HUES48 (cell line): ENCODE results near the gene PCSK2.

Experiments used
- H3K27ac ChIP-seq: one replicate; pipeline ENCODE4 v1.7.0; 2013; ENCODE audit warnings: low read depth, low read length, inconsistent platforms
- H3K27me3 ChIP-seq: 2 replicates; pipeline ENCODE4 v1.6.1; 2013; ENCODE audit warnings: mild to moderate bottlenecking, low read length; ENCODE audit not compliant: control insufficient read depth, insufficient read depth
- H3K36me3 ChIP-seq: 2 replicates; pipeline ENCODE4 v1.6.1; 2013; ENCODE audit warnings: low read length; ENCODE audit not compliant: control insufficient read depth, insufficient read depth
- H3K4me1 ChIP-seq: 2 replicates; pipeline ENCODE4 v1.6.1; 2013; ENCODE audit warnings: mild to moderate bottlenecking, low read length; ENCODE audit not compliant: control insufficient read depth, insufficient read depth
- H3K4me3 ChIP-seq: 2 replicates; pipeline ENCODE4 v1.5.1; 2013; ENCODE audit warnings: mild to moderate bottlenecking, low read depth, low read length
- H3K9ac ChIP-seq: 2 replicates; pipeline ENCODE4 v1.6.1; 2013; ENCODE audit warnings: mild to moderate bottlenecking, low read depth, low read length, moderate library complexity
- H3K9me3 ChIP-seq: 2 replicates; pipeline ENCODE4 v1.6.1; 2013; ENCODE audit warnings: low read length; ENCODE audit not compliant: control insufficient read depth, insufficient read depth

The PCSK2 gene

DNA sequence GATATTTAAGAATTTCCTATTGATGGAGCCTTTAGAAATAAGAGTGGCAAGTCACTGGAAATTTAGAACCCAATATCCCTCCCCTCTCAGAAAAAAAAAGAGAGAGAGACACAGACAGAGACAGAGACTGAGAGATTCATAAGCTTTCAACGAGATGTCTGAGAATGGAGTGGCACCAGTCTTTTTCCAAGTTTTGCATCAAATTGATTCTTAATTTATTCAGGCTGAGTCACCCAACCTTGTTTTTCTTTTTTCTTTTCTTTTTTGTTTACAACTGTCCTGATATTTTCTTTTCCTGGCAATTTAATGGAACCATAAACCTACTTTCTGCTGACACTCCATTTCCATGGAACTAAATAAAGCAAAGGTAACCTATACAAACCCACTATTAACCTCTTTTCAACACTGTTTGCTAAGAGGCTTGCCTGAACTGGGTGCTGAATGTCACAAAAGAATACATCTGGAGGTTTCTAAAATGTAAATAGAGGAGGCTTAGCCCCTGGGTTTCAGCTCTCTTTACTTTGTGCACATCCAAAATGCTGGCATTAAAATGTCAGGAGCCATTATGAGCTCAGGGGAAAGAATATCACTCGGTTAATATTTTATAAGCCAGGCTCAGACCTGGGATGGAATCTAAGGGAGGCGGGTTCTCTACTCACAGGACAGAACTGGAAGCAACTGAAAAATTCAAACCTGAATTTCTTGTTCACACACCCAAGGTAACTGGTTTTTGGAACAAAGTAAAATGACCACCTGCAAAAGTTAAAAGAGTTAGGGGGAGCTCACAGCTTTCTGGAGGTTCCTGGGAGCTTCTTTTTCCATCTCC lies 203.5 kb downstream of the PCSK2 start:
- Histone ChIP-seq H3K9ac (no peak overlapping the region), H3K27me3 (no peaks in the 10 kb centered on the region), H3K9me3 (no peaks in the 10 kb centered on the region), H3K27ac (no peak overlapping the region), H3K36me3 (no peaks in the 10 kb centered on the region), H3K4me1 (peaks cover 11% of the 10 kb centered on the region), H3K4me3 (no peak overlapping the region)

DNA sequence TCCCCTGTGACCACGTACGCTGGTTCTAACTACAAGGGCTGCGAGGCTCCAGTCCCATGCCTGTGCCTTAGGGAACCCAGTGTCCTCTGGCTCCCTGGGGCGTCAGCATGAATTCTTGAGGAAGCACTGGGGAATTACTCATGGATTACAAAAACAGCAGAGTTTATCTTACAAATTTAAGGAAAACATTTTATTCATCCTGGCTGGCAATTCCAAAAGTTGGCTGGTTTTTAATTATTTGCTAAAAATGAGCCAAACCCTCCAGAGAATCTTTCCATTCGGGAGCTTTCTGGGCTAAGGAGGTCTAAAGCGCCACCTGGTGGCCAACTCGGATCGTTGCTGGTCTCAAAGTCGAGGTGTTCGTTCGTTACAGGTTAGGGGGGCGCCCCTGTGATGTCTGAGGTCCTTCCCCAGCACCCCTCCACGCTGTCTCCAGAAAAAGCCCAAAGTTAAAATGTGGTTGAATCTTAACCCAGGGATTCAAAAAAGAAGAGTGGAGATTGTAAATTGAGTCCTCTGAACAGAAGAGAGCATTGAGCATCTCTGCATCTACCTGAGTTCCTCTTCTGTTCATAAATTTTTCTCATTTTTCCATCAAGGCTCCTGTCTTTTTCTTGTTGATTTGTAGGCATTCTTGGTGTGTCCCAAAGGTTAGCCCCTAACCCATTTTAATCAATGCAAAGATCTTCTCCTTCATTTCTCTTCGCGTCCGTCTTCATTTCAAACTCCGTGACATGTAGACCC lies 205.0 kb downstream of the PCSK2 start:
- H3K4me3 ChIP-seq = no peak overlapping the region
- peaks cover 11% of the 10 kb centered on the region for H3K4me1 ChIP-seq
- no peaks in the 10 kb centered on the region for H3K9me3 ChIP-seq
- H3K27me3 ChIP-seq = no peaks in the 10 kb centered on the region
- no peak overlapping the region for H3K27ac ChIP-seq
- no peaks in the 10 kb centered on the region for H3K36me3 ChIP-seq
- H3K9ac ChIP-seq = no peak overlapping the region

DNA sequence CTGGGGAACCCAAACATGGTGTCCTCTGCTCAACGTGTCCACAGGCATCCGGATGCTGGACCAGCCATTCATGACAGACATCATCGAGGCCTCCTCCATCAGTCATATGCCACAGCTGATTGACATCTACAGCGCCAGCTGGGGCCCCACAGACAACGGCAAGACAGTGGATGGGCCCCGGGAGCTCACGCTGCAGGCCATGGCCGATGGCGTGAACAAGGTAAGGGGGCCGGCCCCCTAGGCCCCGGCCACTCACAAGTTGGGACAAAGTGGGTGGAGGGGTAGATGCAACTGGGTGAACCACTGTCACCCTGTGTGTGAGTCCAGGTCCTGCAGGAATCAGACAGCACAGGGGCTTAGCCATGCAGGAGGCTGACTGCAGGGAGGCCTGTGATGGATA lies 209.8 kb downstream of the PCSK2 start:
- H3K27me3 ChIP-seq = no peaks in the 10 kb centered on the region
- no peaks in the 10 kb centered on the region for H3K9me3 ChIP-seq
- H3K36me3 ChIP-seq = no peaks in the 10 kb centered on the region
- no peak overlapping the region for H3K9ac ChIP-seq
- no peak overlapping the region for H3K4me3 ChIP-seq
- no peak overlapping the region for H3K27ac ChIP-seq
- H3K4me1 ChIP-seq = no peaks in the 10 kb centered on the region

DNA sequence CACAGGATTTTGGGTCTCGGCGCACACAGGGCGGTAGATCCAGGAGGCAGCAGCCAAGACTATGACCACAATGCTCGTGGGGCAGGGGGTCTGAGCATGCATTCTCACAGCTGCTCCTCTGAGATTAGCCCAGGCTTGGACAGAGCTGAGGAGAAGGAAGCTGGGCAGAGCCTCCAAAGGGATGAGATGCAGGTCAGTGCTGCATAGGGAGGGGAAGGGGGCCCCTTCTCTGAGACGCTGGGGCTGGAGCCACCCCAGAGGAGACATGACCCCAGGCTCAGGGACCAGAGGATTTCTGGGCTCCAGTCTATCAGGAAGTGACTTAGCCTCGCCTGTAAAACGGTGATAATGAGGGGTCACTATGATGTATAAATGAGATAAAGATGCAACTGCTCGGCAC lies 210.4 kb downstream of the PCSK2 start:
- Histone ChIP-seq H3K9ac (no peak overlapping the region), H3K4me3 (no peak overlapping the region), H3K27me3 (no peaks in the 10 kb centered on the region), H3K36me3 (no peaks in the 10 kb centered on the region), H3K9me3 (no peaks in the 10 kb centered on the region), H3K27ac (no peak overlapping the region), H3K4me1 (no peaks in the 10 kb centered on the region)

DNA sequence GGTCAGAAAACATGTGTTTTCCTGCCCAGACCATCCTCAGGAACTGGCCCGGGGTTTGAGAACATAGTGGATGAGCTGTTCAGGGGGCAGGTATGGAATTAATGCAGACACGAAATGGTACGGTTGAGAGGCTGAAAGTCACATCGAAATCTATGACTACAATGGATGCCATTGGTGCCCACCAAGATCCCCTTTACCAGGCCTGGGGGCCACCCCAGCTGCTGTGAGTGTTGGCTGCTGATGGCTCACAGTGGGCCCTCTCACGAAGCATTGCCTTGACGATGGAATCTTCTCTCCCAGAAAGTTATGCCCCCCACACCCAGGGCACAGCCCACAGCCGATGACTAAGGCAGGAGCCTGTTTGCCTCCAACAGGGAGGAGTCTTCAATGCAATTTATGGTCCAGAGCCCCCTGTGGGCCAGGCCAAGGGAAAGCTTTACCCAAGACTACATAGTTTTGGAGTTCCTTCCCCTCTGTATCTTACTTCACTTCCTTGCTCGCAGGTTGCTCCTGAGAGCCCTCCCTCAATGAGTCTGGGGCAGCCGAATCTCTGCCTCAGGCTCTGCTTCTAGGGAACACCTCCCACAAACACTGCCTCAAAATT lies 211.7 kb downstream of the PCSK2 start:
- H3K36me3 ChIP-seq = no peaks in the 10 kb centered on the region
- H3K27me3 ChIP-seq = no peaks in the 10 kb centered on the region
- no peak overlapping the region for H3K27ac ChIP-seq
- no peaks in the 10 kb centered on the region for H3K9me3 ChIP-seq
- no peaks in the 10 kb centered on the region for H3K4me1 ChIP-seq
- H3K4me3 ChIP-seq = no peak overlapping the region
- no peak overlapping the region for H3K9ac ChIP-seq

DNA sequence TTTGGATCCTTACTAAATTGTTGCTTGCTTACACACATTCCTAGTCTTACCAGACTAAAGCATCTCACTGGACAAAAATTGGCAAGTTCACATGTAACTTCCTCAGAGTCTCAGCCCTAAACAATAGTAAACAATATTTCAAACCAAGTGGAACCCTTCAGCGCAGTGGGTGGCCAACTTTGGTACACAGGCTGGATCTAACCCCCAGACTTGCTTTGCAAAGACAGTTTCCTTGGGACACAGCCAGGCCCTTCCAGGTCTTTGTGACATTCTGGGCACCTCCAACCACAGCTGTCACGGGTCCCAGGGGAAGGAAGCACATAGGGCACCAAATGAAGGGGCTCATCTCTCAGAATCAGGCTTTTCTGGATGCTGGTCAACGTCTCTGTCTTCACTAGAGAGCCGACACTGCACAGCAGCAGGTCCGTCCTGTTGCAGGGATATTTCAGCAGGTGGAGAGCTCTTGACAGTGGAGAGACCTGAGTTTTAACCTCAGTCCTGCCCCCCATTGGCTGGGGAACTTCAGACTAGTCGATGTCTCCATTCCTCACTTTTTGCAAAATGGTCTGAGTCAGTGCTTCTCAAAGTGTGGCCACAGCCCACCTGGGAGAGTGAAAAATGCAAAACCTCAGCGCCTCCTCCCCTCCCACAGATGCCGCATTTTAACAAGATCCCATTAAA lies 212.9 kb downstream of the PCSK2 start:
- Histone ChIP-seq H3K9ac (no peak overlapping the region), H3K9me3 (no peaks in the 10 kb centered on the region), H3K27me3 (no peaks in the 10 kb centered on the region), H3K4me3 (no peak overlapping the region), H3K4me1 (no peaks in the 10 kb centered on the region), H3K36me3 (no peaks in the 10 kb centered on the region), H3K27ac (no peak overlapping the region)

DNA sequence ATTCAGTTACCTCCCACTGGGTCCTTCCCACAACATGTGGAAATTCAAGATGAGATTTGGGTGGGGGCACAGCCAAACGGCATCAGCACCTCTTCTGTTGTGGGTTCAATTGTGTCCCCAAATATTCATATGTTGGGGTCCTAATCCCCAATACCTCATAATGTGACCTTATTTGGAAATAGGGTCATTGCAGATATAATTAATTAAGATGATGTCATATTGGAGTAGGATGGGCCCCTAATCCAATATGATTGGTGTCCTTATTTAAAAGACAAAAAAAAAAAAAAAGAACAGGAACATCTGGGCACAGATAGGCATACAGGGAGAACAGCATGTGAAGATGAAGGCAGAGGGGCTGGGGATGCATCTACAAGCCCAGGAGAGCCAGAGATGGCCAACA lies 214.9 kb downstream of the PCSK2 start:
- Histone ChIP-seq H3K36me3 (no peaks in the 10 kb centered on the region), H3K4me1 (no peaks in the 10 kb centered on the region), H3K27ac (no peak overlapping the region), H3K4me3 (no peak overlapping the region), H3K9ac (no peak overlapping the region), H3K27me3 (no peaks in the 10 kb centered on the region), H3K9me3 (no peaks in the 10 kb centered on the region)

DNA sequence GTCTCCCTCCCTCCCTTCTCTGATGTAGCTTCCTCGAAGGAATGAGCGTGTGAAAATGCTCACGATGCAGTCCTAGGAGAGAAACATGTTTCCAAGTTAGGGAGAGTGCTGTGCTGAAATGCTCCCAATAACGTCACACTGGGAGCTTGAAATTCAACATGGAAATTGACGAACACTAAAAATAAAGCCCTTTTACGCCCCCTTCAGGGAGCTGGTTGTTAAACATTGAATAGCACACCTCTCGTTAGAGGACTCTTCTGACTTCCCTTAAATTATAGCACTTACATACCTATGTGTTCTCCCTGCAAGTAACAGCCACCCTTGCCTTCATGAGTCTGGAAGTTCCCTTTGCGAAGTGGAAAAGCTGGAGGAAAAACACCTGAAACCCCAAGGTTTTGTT lies 215.7 kb downstream of the PCSK2 start:
- no peaks in the 10 kb centered on the region for H3K4me1 ChIP-seq
- no peaks in the 10 kb centered on the region for H3K36me3 ChIP-seq
- H3K9ac ChIP-seq = no peak overlapping the region
- H3K4me3 ChIP-seq = no peak overlapping the region
- H3K27me3 ChIP-seq = no peaks in the 10 kb centered on the region
- H3K9me3 ChIP-seq = no peaks in the 10 kb centered on the region
- no peak overlapping the region for H3K27ac ChIP-seq

DNA sequence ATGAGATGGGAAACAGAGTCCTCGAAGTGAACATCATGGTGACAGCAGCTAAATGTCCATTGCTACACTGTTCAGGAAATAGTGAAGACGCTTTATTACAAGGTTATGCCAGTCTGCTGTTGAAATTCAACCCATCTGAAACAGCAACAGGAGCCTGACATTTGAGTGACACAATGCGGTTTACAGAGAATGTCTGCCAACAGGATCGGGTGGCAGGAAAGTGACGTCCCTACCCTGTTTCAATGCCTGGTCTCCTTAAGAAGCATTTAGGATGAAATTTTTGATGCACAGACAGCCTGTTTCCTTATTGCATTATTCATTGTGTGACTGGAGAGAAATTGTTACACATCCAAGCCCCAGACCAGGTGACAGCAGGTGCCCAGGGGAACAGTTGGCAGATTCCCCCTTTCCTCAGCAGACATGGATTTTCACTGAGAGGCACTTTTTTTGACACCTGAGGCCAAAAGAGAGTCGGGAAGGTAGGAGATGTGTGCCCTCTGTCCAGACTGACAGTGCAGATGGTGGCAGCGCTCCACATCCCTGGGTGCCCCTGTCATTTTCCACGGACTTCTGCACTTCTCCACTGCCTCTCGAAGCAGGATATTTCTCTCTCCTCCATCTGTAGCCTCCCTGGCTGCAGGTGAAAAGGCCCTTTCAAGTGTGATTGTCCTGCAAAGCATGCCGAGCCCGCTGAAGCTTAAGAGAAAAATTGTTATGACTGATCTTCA lies 216.5 kb downstream of the PCSK2 start:
- Histone ChIP-seq H3K9ac (no peak overlapping the region), H3K27ac (peak overlapping the region; percentile 17), H3K27me3 (no peaks in the 10 kb centered on the region), H3K4me1 (no peaks in the 10 kb centered on the region), H3K36me3 (no peaks in the 10 kb centered on the region), H3K4me3 (no peak overlapping the region), H3K9me3 (no peaks in the 10 kb centered on the region)

DNA sequence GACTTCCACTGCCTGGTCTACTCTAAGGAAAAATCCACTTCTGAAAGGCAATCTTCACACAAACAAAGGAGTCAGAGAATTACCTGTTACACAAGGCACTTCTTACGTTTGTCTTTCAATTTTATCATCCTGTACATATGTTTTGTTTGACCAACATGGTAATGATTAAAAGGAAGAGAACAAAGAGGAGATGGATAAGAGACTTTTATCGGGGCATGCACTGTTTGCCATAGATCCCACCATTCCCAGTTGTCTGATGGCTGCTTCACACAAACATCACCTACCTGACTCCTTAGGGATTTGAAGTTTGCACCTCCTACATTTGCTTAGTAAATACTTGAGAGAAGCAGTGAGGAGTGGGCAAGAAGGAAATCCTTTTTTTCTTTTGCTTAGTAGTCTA lies 217.3 kb downstream of the PCSK2 start:
- Histone ChIP-seq H3K4me1 (no peaks in the 10 kb centered on the region), H3K27me3 (no peaks in the 10 kb centered on the region), H3K36me3 (no peaks in the 10 kb centered on the region), H3K9me3 (no peaks in the 10 kb centered on the region), H3K27ac (peak overlapping the region; percentile 29), H3K9ac (no peak overlapping the region), H3K4me3 (no peak overlapping the region)
